ENCODE measurements around the gene TUBAL3.

DNA sequence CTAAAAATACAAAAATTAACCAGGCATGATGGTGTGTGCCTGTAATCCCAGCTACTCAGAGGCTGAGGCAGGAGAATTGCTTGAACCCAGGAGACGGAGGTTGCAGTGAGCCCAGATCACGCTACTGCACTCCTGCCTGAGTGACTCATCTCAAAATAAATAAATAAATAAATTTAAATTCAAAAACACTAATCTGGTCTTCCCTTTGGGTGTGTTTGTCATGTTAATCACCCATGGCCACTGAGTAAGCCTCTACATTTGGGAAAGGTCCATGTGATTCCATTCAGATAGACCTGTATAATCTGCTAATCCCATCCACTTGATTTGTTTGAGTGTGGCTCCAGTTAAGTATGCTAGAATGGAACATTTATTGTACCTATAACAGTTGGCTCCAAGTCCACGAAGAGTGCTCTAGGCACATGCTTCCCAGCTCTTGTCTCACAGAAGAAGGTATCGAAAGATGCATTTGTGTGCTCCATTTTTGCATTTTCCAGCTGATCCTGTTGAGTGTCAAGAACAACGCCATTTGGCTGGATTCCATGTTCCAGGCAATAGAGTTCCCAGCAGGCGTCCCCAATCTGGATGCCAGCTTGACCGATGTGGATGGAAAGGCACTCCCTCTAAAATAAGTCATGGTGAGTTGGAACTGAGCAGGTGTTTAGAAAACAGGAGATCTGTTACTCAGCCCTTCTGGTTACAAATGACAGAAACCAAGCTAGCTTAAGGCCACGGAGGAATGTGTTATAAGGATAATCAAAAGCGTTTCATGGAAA is 4.0 kb downstream of the TUBAL3 start:
- TF ChIP-seq CTCF (IDR thresholded peaks at IDR 0.05; ENCODE audit: insufficient read depth, low read depth, low read length) = no peak
- TF ChIP-seq EZH2 (IDR thresholded peaks at IDR 0.05; ENCODE audit: insufficient read depth, low read length) = no peak

Data from astrocyte (in vitro differentiated cells and primary cell).